ENCODE measurements around the gene UROC1. TPM values are rescaled to one million over a fixed set of nuclear protein-coding genes. Genes with fewer than 3 reads are reported as not detected.

Gene UROC1
- polyA plus RNA-seq, 1 of the 3 experiments (the other 2 are of a cell fraction): not detected

- H4K20me1 ChIP-seq (ENCODE audit: insufficient read depth): no peaks in the 10 kb centered on the region
- no peak overlapping the region for H3K4me2 ChIP-seq
- no peaks in the 10 kb centered on the region for H3F3A ChIP-seq (replicated peaks; ENCODE audit: insufficient read depth)
- POLR2A ChIA-PET: no interaction called here
- no peak overlapping the region for H3K9ac ChIP-seq
- TF ChIP-seq TAF1 (IDR thresholded peaks at IDR 0.05; ENCODE audit: borderline replicate concordance, low read depth, low read length) (no peak), FOXJ3 (CRISPR knock-in tag; IDR thresholded peaks at IDR 0.05) (no peak), YY1 (IDR thresholded peaks at IDR 0.05; ENCODE audit: low read depth) (no peak), GABPA (IDR thresholded peaks at IDR 0.05; ENCODE audit: low read depth) (no peak), TCF12 (IDR thresholded peaks at IDR 0.05) (no peak), REST (IDR thresholded peaks at IDR 0.05; ENCODE audit: low read depth, low read length) (no peak), IRF3 (IDR thresholded peaks at IDR 0.05; ENCODE audit: low read depth, low read length) (no peak), PBX3 (IDR thresholded peaks at IDR 0.05) (no peak), NFIC (IDR thresholded peaks at IDR 0.05; ENCODE audit: borderline replicate concordance) (no peak), ELF1 (IDR thresholded peaks at IDR 0.05) (no peak), USF2 (IDR thresholded peaks at IDR 0.05; ENCODE audit: borderline replicate concordance, low read depth, low read length) (no peak), MXI1 (IDR thresholded peaks at IDR 0.05; ENCODE audit: low read depth, low read length) (no peak), RFX5 (IDR thresholded peaks at IDR 0.05; ENCODE audit: low read length) (no peak), MAX (IDR thresholded peaks at IDR 0.05; ENCODE audit: low read depth) (no peak), CHD2 (IDR thresholded peaks at IDR 0.05; ENCODE audit: low read length, partially characterized antibody) (no peak), USF1 (IDR thresholded peaks at IDR 0.05; ENCODE audit: borderline replicate concordance, low read depth) (no peak)
- CTCF ChIA-PET: interaction anchor here (0.6 to 1.0 kb wide), 3 partner anchors 25 to 314 kb away, joined by 3 read pairs; partner anchors contain the start of gene ZXDC
- no peak overlapping the region for H3K27ac ChIP-seq (ENCODE audit: low read depth in 2 of 2, low read length in 1 of 2)
- no peak overlapping the region for H2AFZ ChIP-seq (ENCODE audit: low read depth)
- H3K27me3 ChIP-seq (ENCODE audit: insufficient read depth): no peaks in the 10 kb centered on the region
- no peak for DNase-seq
- H3K36me3 ChIP-seq (replicated peaks in 1 of 2; ENCODE audit: control insufficient read depth in 1 of 2, insufficient read depth in 2 of 2, low read length in 1 of 2): peaks cover 19 to 35% of the 10 kb centered on the region in 2 experiments
- H3K4me3 ChIP-seq (ENCODE audit: low read depth in 2 of 2, low read length in 1 of 2): no peak overlapping the region
- H3K9me3 ChIP-seq: no peaks in the 10 kb centered on the region
- H3K4me1 ChIP-seq (ENCODE audit: control insufficient read depth in 1 of 2, insufficient read depth in 2 of 2, low read depth in 1 of 2, low read length in 1 of 2): peaks cover 0 to 7% of the 10 kb centered on the region in 2 experiments; a peak in 1 of 4 replicates
- no peaks in the 10 kb centered on the region for H3K79me2 ChIP-seq (ENCODE audit: insufficient read depth)
- 88% methylated on average over 9 of the region's 12 CpGs for WGBS (ENCODE audit: low lambda C conversion rate)
- no peaks in the 10 kb centered on the region for H3K9me2 ChIP-seq
Observed at GRCh38 chr3:126447456-126448106, 70.0 kb downstream of the UROC1 start.
